ENCODE data around the gene BASP1.

GRCh38 chr5:17233488-17233887 is 16.1 kb downstream of the BASP1 start:
- no peak for TF ChIP-seq JUND (IDR thresholded peaks at IDR 0.05)
- TF ChIP-seq TEAD4 (IDR thresholded peaks at IDR 0.05; ENCODE audit: borderline replicate concordance, insufficient read depth) = no peak
- TF ChIP-seq POLR2AphosphoS5 (IDR thresholded peaks at IDR 0.05; ENCODE audit: low read depth, low read length) = no peak
- TF ChIP-seq CTCF (IDR thresholded peaks at IDR 0.05) = no peak
- TF ChIP-seq TAF1 (IDR thresholded peaks at IDR 0.05; ENCODE audit: borderline replicate concordance, low read depth, low read length) = no peak
- no peak for TF ChIP-seq ELF1 (IDR thresholded peaks at IDR 0.05)
- TF ChIP-seq NFIC (IDR thresholded peaks at IDR 0.05; ENCODE audit: borderline replicate concordance) = no peak
- TF ChIP-seq FOXJ3 (CRISPR knock-in tag; IDR thresholded peaks at IDR 0.05) = no peak
- no peak for TF ChIP-seq EZH2phosphoT487 (IDR thresholded peaks at IDR 0.05; ENCODE audit: borderline replicate concordance, low read depth)
- no peak for TF ChIP-seq USF1 (IDR thresholded peaks at IDR 0.05; ENCODE audit: borderline replicate concordance, low read depth)
- TF ChIP-seq SMC3 (IDR thresholded peaks at IDR 0.05; ENCODE audit: low read depth, low read length) = no peak
- TF ChIP-seq RCOR1 (IDR thresholded peaks at IDR 0.05; ENCODE audit: low read length) = no peak
- TF ChIP-seq MEF2A (IDR thresholded peaks at IDR 0.05; ENCODE audit: borderline replicate concordance, low read depth) = no peak
